Measurements from ENCODE around the gene BRSK1. TPM values are rescaled to one million over a fixed set of nuclear protein-coding genes. Genes with fewer than 3 reads are reported as not detected.

Gene BRSK1
- total and polyA plus RNA-seq, 10 of the 15 experiments (the other 5 are each of a cell fraction or from before 2014, with no cell fraction given), result 0.03 to 0.76 (median 0.25) TPM; not detected in 4

DNA sequence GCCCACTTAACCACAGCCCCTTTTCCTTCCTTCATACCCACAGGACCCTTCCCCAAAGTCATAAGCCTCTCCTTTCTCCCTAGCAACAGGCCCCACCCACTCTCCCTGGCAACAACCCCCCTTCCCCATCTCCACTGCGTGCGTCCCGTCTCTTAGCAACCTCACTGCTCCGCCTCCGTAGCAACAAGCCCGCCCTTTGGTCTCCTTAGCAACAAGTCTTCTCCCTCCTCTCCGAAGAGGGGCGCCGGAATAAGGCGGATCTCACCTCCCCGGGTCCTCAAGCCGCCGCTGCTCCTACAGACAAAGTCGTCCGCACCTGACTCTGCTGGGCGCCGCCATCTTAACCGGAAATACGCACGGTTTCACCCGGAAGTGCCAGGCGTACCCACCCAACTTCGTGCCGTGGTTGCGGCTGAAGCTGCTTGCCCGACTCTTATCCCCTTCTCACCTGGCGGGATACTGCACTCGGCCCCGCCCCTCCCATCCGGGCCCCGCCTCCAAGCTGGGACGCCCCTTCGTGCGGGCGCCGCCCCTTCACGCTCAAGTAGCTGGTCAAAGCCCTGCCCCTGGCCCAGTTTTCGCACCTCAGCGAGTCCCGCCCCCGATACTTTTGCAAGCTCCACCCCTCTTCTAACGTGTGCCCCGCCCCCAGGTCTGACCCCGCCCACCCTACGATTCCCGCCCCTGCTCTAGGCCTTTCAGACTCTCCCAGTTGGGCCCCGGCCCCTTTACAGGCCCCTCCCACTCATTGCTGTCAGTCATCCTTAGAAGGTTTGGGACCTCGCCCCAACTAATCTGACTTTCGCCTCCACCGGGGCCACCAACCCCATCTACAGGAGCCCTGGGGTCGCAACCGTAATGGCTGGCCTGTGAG is 3.8 kb upstream of the BRSK1 start, which contains the start of gene HSPBP1 (continued):
- no peak for TF ChIP-seq PML (IDR thresholded peaks at IDR 0.05; ENCODE audit: low read length)
- TF ChIP-seq EZH2 (IDR thresholded peaks at IDR 0.05; ENCODE audit: borderline replicate concordance, control insufficient read depth, low read depth, low read length), result no peak
- peak; percentile 78 for TF ChIP-seq CREM (IDR thresholded peaks at IDR 0.05; ENCODE audit: low read depth)
- TF ChIP-seq SIX5 (IDR thresholded peaks at IDR 0.05; ENCODE audit: low read depth, low read length, severe bottlenecking), result peak; percentile 55
- TF ChIP-seq, protein P1, sequence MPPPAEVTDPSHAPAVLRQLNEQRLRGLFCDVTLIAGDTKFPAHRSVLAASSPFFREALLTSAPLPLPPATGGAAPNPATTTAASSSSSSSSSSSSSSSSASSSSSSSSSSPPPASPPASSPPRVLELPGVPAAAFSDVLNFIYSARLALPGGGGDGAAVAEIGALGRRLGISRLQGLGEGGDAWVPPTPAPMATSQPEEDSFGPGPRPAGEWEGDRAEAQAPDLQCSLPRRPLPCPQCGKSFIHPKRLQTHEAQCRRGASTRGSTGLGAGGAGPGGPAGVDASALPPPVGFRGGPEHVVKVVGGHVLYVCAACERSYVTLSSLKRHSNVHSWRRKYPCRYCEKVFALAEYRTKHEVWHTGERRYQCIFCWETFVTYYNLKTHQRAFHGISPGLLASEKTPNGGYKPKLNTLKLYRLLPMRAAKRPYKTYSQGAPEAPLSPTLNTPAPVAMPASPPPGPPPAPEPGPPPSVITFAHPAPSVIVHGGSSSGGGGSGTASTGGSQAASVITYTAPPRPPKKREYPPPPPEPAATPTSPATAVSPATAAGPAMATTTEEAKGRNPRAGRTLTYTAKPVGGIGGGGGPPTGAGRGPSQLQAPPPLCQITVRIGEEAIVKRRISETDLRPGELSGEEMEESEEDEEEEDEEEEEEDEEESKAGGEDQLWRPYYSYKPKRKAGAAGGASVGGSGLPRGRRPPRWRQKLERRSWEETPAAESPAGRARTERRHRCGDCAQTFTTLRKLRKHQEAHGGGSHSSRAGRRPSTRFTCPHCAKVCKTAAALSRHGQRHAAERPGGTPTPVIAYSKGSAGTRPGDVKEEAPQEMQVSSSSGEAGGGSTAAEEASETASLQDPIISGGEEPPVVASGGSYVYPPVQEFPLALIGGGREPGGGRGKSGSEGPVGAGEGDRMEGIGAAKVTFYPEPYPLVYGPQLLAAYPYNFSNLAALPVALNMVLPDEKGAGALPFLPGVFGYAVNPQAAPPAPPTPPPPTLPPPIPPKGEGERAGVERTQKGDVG (CRISPR knock-in tag; IDR thresholded peaks at IDR 0.05), result no peak
- TF ChIP-seq ZNF592 (IDR thresholded peaks at IDR 0.05), result no peak
- TF ChIP-seq, protein P2, sequence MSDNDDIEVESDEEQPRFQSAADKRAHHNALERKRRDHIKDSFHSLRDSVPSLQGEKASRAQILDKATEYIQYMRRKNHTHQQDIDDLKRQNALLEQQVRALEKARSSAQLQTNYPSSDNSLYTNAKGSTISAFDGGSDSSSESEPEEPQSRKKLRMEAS (IDR thresholded peaks at IDR 0.05; ENCODE audit: low read depth, low read length), result peak; percentile 93
- TF ChIP-seq RCOR1 (conservative IDR thresholded peaks at IDR 0.05; ENCODE audit: low read depth, low read length), result no peak
- TF ChIP-seq SRF (IDR thresholded peaks at IDR 0.05; ENCODE audit: low read depth in 2 of 2, low read length in 2 of 2), result no peak
- TF ChIP-seq E4F1 (IDR thresholded peaks at IDR 0.05; ENCODE audit: borderline replicate concordance, partially characterized antibody), result no peak
- TF ChIP-seq CBFB (IDR thresholded peaks at IDR 0.05; ENCODE audit: low read depth), result 0 out of 2 replicates have a peak, but pooled peaks have one; percentile 40
- TF ChIP-seq PBX3 (IDR thresholded peaks at IDR 0.05; ENCODE audit: insufficient replicate concordance, low read depth, low read length), result peak; percentile 90
- TF ChIP-seq CHD4 (IDR thresholded peaks at IDR 0.05), result no peak
- TF ChIP-seq, protein P3, sequence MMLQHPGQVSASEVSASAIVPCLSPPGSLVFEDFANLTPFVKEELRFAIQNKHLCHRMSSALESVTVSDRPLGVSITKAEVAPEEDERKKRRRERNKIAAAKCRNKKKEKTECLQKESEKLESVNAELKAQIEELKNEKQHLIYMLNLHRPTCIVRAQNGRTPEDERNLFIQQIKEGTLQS (IDR thresholded peaks at IDR 0.05; ENCODE audit: borderline replicate concordance, extremely low read depth, low read depth, low read length), result no peak
- TF ChIP-seq SIN3A (IDR thresholded peaks at IDR 0.05; ENCODE audit: low read depth, low read length), result peak; percentile 91; the same call in 1 of the 2 replicates
- TF ChIP-seq BHLHE40 (IDR thresholded peaks at IDR 0.05; ENCODE audit: borderline replicate concordance in 1 of 2, low read depth in 2 of 2, low read length in 1 of 2), result peak; percentile 69 to 91; a peak in 3 of 4 replicates
